Type B pancreatic cell (in vitro differentiated cells): Measurements from ENCODE around the gene HRH1. TPM values are rescaled to one million over a fixed set of nuclear protein-coding genes. Genes with fewer than 3 reads are reported as not detected.
"Not testable (repeated sequence)": the region's sequence is repeated elsewhere in the genome, so short reads cannot be mapped to it uniquely, and the experiment has no call there.

ENCODE experiments used
- DNase-seq: peaks from one replicate; pipeline ENCODE4 v3.0.0; 2021; ENCODE audit warnings: mixed read lengths; ENCODE audit not compliant: unreplicated experiment; ENCODE audit errors: extremely low spot score
- H3K27ac Mint-ChIP-seq: 2 replicates; pipeline ENCODE4 v1.8.0; 2021; ENCODE audit warnings: mild to moderate bottlenecking, mixed read lengths
- H3K27me3 Mint-ChIP-seq: 2 replicates; pipeline ENCODE4 v1.8.0; 2021; ENCODE audit warnings: mixed read lengths
- H3K36me3 Mint-ChIP-seq: 2 replicates; pipeline ENCODE4 v1.8.0; 2021; ENCODE audit warnings: mixed read lengths
- H3K4me1 Mint-ChIP-seq: one replicate; pipeline ENCODE4 v1.8.0; 2021; ENCODE audit warnings: mixed read lengths; ENCODE audit not compliant: unreplicated experiment
- H3K4me3 Mint-ChIP-seq: 2 replicates; pipeline ENCODE4 v1.8.0; 2021; ENCODE audit warnings: mild to moderate bottlenecking, mixed read lengths
- H3K9me3 Mint-ChIP-seq: 2 replicates; pipeline ENCODE4 v1.8.0; 2021; ENCODE audit warnings: mixed read lengths
- total RNA-seq: library from RNA; stranded (reverse); gene quantifications from 2 replicates; pipeline ENCODE4 v1.2.1, GENCODE V29; 2021; ENCODE audit warnings: low replicate concordance
- TF ChIP-seq, protein P1 (sequence below): fragments of 200-600 bp; sonication (generic); conservative IDR thresholded peaks from 2 replicates; pipeline ENCODE4 v1.5.0; 2021; ENCODE audit warnings: antibody characterized with exemption, mild to moderate bottlenecking

Gene HRH1
- total RNA-seq, 1 donor from 2014 or later: 4.7 TPM

GRCh38 chr3:11178421-11178820 lies 24.1 kb downstream of the HRH1 start:
- H3K36me3 Mint-ChIP-seq: no peaks in the 10 kb centered on the region
- no peak overlapping the region for H3K4me3 Mint-ChIP-seq
- no peaks in the 10 kb centered on the region for H3K4me1 Mint-ChIP-seq
- DNase-seq: no peak
- no peaks in the 10 kb centered on the region for H3K9me3 Mint-ChIP-seq
- H3K27me3 Mint-ChIP-seq: peaks cover 4% of the 10 kb centered on the region
- TF ChIP-seq, protein P1, sequence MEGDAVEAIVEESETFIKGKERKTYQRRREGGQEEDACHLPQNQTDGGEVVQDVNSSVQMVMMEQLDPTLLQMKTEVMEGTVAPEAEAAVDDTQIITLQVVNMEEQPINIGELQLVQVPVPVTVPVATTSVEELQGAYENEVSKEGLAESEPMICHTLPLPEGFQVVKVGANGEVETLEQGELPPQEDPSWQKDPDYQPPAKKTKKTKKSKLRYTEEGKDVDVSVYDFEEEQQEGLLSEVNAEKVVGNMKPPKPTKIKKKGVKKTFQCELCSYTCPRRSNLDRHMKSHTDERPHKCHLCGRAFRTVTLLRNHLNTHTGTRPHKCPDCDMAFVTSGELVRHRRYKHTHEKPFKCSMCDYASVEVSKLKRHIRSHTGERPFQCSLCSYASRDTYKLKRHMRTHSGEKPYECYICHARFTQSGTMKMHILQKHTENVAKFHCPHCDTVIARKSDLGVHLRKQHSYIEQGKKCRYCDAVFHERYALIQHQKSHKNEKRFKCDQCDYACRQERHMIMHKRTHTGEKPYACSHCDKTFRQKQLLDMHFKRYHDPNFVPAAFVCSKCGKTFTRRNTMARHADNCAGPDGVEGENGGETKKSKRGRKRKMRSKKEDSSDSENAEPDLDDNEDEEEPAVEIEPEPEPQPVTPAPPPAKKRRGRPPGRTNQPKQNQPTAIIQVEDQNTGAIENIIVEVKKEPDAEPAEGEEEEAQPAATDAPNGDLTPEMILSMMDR: no peak
- no peak overlapping the region for H3K27ac Mint-ChIP-seq

DNA sequence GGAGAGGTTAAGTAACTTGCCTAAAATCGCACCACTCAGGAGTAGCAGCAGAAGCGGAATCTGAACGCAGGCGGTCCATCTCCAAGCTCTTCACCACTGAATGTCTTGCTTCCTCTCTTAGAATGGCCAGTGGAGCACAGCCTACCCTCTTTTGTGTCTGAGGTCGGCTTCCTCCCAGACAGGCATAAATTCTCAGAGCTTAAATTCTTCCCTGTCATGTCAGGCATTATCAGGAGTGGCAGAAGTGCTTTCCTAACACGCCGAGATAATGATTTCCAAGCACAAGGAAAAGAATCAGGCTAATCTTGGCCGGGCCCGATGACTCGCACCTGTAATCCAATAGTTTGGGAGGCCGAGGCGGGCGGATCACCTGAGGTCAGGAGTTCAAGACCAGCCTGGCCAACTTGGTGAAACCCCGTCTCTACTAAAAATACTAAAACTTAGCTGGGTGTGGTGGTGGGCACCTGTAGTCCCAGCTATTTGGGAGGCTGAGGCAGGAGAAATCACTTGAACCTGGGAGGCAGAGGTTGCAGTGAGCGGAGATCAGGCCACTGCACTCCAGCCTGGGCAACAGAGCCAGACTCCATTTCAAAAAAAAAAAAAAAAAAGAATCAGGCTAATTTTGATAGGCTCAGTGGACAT lies 30.2 kb downstream of the HRH1 start:
- not testable (repeated sequence) for H3K4me3 Mint-ChIP-seq, H3K27me3 Mint-ChIP-seq, H3K27ac Mint-ChIP-seq, DNase-seq, H3K36me3 Mint-ChIP-seq, H3K9me3 Mint-ChIP-seq, H3K4me1 Mint-ChIP-seq

DNA sequence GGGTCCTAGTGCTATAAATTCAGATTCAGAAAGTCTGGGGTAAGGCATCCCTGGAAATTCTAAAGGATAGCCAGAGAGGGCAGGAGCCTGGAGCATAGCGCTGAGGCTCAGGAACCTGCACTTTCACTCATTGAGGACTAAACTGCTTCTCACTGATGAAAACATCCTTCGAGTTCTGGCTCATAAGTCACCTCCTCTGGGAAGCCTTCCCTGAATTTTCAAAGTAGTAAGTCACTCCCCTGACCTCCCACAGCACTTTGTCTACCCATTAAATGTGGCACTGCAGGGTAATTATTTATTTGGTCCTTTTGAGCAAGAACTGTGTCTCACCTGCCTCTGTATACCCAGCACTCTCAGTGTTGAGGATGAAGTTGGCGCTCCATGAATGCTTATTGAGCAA lies 30.9 kb downstream of the HRH1 start:
- H3K27me3 Mint-ChIP-seq: peaks cover 4% of the 10 kb centered on the region
- TF ChIP-seq, protein P1: no peak
- DNase-seq: no peak
- H3K4me3 Mint-ChIP-seq: no peak overlapping the region
- peaks cover 7% of the 10 kb centered on the region for H3K4me1 Mint-ChIP-seq
- H3K9me3 Mint-ChIP-seq: no peaks in the 10 kb centered on the region
- no peak overlapping the region for H3K27ac Mint-ChIP-seq
- H3K36me3 Mint-ChIP-seq: no peaks in the 10 kb centered on the region

DNA sequence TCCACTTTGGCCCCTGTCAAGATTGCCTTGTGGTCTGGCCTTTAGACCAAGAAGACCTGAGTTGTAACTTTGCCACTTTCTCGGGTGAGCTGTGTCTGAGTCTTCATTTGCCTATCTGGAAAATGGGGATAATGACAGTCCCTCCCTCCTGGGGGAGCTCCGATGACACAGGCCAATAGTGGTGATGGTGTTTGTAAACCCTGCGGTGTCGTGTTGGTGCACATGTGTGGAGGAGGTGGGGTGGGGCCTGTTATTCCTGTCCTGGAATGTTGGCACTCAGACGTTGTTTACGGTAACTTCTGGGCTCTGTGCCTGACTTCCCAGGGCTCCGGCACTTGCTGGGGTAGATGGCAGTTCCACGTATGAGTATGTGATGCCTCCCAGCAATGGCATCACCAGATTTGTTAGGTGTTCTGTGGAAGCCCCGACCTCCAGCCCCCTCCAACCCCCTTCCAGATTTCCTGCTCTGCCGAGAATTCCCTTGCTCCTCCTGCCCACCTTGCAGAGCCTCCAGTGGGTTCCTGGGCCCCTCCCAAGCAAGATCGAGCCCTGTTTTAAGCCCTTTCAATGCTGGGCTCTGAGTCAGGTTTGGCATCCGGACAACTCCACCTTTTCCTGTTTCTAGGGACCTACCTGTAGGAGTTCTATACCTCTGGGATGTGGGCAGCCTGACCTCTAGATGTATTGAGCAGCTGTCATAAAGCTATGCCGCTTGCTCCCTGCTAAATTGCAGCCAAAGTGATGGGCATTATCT lies 31.4 kb downstream of the HRH1 start:
- DNase-seq: no peak
- peaks cover 7% of the 10 kb centered on the region for H3K4me1 Mint-ChIP-seq
- no peaks in the 10 kb centered on the region for H3K36me3 Mint-ChIP-seq
- no peak overlapping the region for H3K4me3 Mint-ChIP-seq
- no peak overlapping the region for H3K27ac Mint-ChIP-seq
- H3K27me3 Mint-ChIP-seq: peaks cover 4% of the 10 kb centered on the region
- TF ChIP-seq, protein P1: no peak
- H3K9me3 Mint-ChIP-seq: no peaks in the 10 kb centered on the region

DNA sequence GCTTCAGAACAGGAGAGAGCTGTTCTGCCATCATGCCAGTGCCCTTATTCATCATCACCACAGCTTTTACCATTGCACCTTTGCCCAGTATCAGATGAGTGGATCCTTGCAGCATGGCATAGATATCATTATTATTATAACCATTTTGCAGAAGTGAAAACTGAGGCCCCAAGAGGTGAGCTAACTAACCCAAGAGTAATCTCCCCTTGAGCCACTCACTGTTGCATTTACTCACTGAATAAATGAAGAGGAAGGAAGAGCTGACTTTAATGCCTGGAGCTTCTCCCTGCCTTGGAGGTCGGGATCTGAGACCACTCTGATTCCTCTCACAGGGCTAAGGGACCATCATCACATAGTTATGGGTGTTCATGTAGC lies 32.0 kb downstream of the HRH1 start:
- TF ChIP-seq, protein P1: no peak
- Mint-ChIP-seq H3K36me3 (no peaks in the 10 kb centered on the region), H3K4me3 (no peak overlapping the region), H3K9me3 (no peaks in the 10 kb centered on the region), H3K27ac (no peak overlapping the region), H3K4me1 (peaks cover 7% of the 10 kb centered on the region), H3K27me3 (peaks cover 4% of the 10 kb centered on the region)
- DNase-seq: no peak

GRCh38 chr3:11186771-11187191 lies 32.5 kb downstream of the HRH1 start:
- H3K4me1 Mint-ChIP-seq: peaks cover 7% of the 10 kb centered on the region
- DNase-seq: no peak
- no peaks in the 10 kb centered on the region for H3K36me3 Mint-ChIP-seq
- no peaks in the 10 kb centered on the region for H3K9me3 Mint-ChIP-seq
- peaks cover 4% of the 10 kb centered on the region for H3K27me3 Mint-ChIP-seq
- H3K27ac Mint-ChIP-seq: no peak overlapping the region
- H3K4me3 Mint-ChIP-seq: no peak overlapping the region
- TF ChIP-seq, protein P1: no peak
